ENCODE results near the gene CALD1. TPM values are rescaled to one million over a fixed set of nuclear protein-coding genes. Genes with fewer than 3 reads are reported as not detected.

Gene CALD1
- total RNA-seq, 2 donors from 2014 or later, result 0.62 to 9.2 TPM

DNA sequence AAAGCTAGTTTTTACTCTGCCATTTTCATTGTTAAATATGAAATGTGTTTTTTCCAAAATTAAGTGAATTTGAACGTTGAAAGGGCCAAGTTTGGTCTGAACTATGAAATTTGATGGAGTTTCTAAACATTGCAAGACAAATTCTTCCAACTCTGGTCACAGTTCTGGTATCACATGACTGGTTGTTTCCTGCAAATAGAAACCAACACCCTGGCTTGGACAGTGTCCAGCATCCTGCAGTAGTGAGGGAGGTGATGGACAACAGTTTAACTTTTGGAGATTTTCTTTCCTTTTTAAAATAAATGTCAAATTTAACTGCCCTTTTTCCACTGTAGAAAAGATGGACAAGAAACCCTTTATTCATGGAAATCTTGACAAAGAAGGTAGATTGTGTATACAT, 152.1 kb downstream of the CALD1 start:
- Mint-ChIP-seq H3K4me3 (no peak overlapping the region), H3K27ac (no peak overlapping the region), H3K4me1 (peaks cover 11% of the 10 kb centered on the region), H3K36me3 (ENCODE audit: low read depth) (peaks cover 5% of the 10 kb centered on the region), H3K27me3 (no peaks in the 10 kb centered on the region)
- DNase-seq (no peak), ATAC-seq (no peak)
- no peaks in the 10 kb centered on the region for H3K9me3 ChIP-seq (ENCODE audit: control insufficient read depth, low read length, poor library complexity, severe bottlenecking)

DNA sequence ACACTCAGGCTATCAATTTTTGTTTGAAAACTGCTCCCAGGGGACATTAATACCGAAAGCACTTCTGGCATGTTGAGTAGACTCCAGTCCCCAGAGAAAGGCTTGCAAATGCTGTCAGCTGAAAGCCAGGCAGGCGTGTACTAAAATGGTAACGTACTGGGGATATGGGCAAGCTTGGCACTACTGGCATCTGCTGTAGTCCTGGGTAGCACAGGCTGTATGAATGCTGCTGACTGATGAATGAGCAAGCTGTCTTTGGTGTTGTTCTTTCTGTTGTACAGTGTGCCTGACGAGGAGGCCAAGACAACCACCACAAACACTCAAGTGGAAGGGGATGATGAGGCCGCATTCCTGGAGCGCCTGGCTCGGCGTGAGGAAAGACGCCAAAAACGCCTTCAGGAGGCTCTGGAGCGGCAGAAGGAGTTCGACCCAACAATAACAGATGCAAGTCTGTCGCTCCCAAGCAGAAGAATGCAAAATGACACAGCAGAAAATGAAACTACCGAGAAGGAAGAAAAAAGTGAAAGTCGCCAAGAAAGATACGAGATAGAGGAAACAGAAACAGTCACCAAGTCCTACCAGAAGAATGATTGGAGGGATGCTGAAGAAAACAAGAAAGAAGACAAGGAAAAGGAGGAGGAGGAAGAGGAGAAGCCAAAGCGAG, 153.4 kb downstream of the CALD1 start:
- no peaks in the 10 kb centered on the region for H3K9me3 ChIP-seq (ENCODE audit: control insufficient read depth, low read length, poor library complexity, severe bottlenecking)
- no peaks in the 10 kb centered on the region for H3K27me3 Mint-ChIP-seq
- peak overlapping the region; percentile 77 for H3K4me3 Mint-ChIP-seq
- H3K27ac Mint-ChIP-seq, result peak overlapping the region; percentile 4
- peaks cover 5% of the 10 kb centered on the region for H3K36me3 Mint-ChIP-seq (ENCODE audit: low read depth)
- DNase-seq (no peak), ATAC-seq (no peak)
- peaks cover 11% of the 10 kb centered on the region for H3K4me1 Mint-ChIP-seq

DNA sequence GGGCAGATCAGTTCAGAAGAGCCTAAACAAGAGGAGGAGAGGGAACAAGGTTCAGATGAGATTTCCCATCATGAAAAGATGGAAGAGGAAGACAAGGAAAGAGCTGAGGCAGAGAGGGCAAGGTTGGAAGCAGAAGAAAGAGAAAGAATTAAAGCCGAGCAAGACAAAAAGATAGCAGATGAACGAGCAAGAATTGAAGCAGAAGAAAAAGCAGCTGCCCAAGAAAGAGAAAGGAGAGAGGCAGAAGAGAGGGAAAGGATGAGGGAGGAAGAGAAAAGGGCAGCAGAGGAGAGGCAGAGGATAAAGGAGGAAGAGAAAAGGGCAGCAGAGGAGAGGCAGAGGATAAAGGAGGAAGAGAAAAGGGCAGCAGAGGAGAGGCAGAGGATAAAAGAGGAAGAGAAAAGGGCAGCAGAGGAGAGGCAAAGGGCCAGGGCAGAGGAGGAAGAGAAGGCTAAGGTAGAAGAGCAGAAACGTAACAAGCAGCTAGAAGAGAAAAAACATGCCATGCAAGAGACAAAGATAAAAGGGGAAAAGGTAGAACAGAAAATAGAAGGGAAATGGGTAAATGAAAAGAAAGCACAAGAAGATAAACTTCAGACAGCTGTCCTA, 154.1 kb downstream of the CALD1 start:
- Mint-ChIP-seq H3K27me3 (no peaks in the 10 kb centered on the region), H3K27ac (no peak overlapping the region), H3K36me3 (ENCODE audit: low read depth) (peaks cover 5% of the 10 kb centered on the region), H3K4me1 (peaks cover 11% of the 10 kb centered on the region), H3K4me3 (peak overlapping the region; percentile 77)
- ATAC-seq, result no peak
- no peak for DNase-seq
- no peaks in the 10 kb centered on the region for H3K9me3 ChIP-seq (ENCODE audit: control insufficient read depth, low read length, poor library complexity, severe bottlenecking)

DNA sequence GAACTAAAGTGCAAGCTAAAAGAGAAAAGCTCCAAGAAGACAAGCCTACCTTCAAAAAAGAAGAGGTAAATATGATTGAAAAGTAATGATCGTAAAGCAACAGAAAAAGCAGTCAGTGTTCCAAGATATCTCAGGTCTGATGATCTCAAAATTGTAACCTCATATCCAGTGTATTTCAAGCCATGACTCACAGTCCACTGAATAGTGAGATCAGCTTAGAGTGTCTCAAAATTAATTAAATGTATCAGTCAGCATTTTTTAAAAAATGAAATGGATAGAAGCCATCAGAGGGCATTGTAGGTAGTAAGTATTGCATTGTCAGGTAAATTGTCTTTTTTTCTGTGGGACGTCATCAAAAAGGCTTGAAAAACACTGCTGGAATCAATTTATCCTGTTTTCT, 156.3 kb downstream of the CALD1 start:
- H3K27me3 Mint-ChIP-seq, result peaks cover 4% of the 10 kb centered on the region

DNA sequence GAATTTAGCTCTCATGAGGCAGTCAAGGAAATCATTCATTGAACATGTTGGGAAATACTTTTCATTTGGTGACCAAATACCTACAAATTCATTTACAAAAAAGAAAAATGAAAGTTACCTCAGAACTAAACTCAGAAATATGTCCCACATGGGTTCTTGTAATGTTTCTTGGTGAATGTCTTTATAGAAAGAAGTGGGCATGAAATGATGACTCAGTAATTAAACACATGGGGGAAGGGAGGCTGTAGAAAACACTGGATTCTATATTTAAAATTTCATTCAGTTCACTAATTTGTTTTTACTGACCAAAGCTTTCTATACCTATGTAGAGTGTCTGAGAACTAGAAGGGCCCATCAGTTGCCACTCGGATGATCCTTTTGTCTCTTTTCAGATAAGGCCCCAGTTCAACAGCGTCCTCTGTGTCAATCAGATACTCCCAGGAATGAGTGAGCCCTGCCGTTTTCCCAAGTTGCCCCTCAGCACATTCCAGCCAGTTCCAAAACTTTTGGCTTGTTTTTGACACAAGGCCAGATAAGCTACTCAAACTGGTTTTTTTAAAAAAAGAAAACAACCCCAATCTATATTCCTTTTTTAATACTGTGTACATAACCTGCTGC, 157.6 kb downstream of the CALD1 start:
- Mint-ChIP-seq H3K36me3 (ENCODE audit: low read depth) (peaks cover 5% of the 10 kb centered on the region), H3K4me3 (no peak overlapping the region), H3K4me1 (peaks cover 11% of the 10 kb centered on the region), H3K27ac (no peak overlapping the region), H3K27me3 (peaks cover 13% of the 10 kb centered on the region)
- ATAC-seq, result no peak
- no peaks in the 10 kb centered on the region for H3K9me3 ChIP-seq (ENCODE audit: control insufficient read depth, low read length, poor library complexity, severe bottlenecking)
- no peak for DNase-seq

More for the DNA sequence above, 156.3 kb downstream of the CALD1 start:
- ATAC-seq, result no peak
- Mint-ChIP-seq H3K4me3 (no peak overlapping the region), H3K36me3 (ENCODE audit: low read depth) (peaks cover 5% of the 10 kb centered on the region), H3K27ac (no peak overlapping the region), H3K4me1 (peaks cover 11% of the 10 kb centered on the region)
- DNase-seq, result no peak
- H3K9me3 ChIP-seq (ENCODE audit: control insufficient read depth, low read length, poor library complexity, severe bottlenecking), result no peaks in the 10 kb centered on the region

DNA sequence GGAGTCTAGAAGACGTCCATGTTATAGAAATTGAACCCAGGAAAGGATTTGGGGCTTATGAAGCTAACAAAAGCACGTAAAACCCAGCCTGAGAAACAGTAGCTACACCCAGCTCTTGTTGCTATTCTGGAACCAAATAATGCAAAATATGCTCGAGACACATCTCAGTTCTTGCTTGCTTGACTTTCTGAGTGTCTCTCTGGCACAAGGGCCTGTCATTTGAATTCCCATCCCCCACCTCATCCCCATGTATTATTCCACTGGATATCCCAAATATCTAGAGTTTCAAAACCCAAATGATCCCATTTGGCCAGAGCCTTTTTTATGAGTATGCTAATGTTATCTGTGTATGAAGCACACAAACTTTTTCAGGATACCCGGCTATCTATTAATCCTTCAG, 158.7 kb downstream of the CALD1 start:
- H3K27ac Mint-ChIP-seq, result no peak overlapping the region
- H3K4me3 Mint-ChIP-seq, result no peak overlapping the region
- H3K9me3 ChIP-seq (ENCODE audit: control insufficient read depth, low read length, poor library complexity, severe bottlenecking), result no peaks in the 10 kb centered on the region
- peaks cover 16% of the 10 kb centered on the region for H3K27me3 Mint-ChIP-seq
- peaks cover 5% of the 10 kb centered on the region for H3K36me3 Mint-ChIP-seq (ENCODE audit: low read depth)
- DNase-seq (no peak), ATAC-seq (no peak)
- H3K4me1 Mint-ChIP-seq, result peaks cover 7% of the 10 kb centered on the region

DNA sequence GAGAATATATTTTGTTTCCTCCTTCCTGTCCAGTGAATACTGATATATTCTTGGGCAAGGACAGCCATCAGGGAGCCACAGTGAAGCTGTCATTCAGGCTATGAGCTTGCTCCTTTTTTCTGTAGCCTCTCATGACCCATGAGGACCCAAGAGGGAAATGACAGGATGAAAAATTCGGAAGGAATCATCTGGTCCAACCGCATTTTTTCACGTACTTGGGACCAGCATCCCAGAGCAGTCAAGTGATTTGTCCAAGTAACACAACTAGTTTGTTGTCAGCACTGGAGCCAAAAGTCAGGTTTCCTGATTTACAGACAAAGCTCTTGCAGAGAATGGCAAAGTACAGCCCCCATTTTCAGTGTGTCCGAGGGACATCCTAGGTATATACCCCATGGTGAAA, 159.7 kb downstream of the CALD1 start:
- H3K27ac Mint-ChIP-seq, result no peak overlapping the region
- H3K27me3 Mint-ChIP-seq, result peaks cover 16% of the 10 kb centered on the region
- ATAC-seq (no peak), DNase-seq (no peak)
- H3K4me1 Mint-ChIP-seq, result no peaks in the 10 kb centered on the region
- H3K9me3 ChIP-seq (ENCODE audit: control insufficient read depth, low read length, poor library complexity, severe bottlenecking), result no peaks in the 10 kb centered on the region
- peaks cover 2% of the 10 kb centered on the region for H3K36me3 Mint-ChIP-seq (ENCODE audit: low read depth)
- no peak overlapping the region for H3K4me3 Mint-ChIP-seq

DNA sequence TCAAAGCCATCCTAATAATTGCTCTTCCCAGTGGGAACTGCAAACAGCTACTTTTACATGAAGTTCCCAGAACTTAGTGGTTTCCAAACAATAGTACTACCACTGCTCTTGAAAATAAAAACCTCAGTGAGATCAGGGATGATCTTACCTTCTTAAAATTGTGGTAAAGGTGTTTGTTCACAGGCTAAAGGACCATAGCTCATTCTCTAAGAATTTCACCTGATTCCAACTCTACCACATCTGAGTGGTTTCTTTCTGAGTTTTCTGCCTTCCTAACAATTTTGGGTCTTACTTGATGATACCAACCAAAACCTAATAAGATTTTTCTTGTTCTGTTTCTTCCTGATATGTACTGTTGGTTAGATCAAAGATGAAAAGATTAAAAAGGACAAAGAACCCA, 161.3 kb downstream of the CALD1 start:
- Mint-ChIP-seq H3K4me1 (no peaks in the 10 kb centered on the region), H3K27me3 (peaks cover 22% of the 10 kb centered on the region), H3K4me3 (no peak overlapping the region), H3K27ac (no peak overlapping the region), H3K36me3 (ENCODE audit: low read depth) (no peaks in the 10 kb centered on the region)
- DNase-seq, result no peak
- no peak for ATAC-seq
- H3K9me3 ChIP-seq (ENCODE audit: control insufficient read depth, low read length, poor library complexity, severe bottlenecking), result no peaks in the 10 kb centered on the region

DNA sequence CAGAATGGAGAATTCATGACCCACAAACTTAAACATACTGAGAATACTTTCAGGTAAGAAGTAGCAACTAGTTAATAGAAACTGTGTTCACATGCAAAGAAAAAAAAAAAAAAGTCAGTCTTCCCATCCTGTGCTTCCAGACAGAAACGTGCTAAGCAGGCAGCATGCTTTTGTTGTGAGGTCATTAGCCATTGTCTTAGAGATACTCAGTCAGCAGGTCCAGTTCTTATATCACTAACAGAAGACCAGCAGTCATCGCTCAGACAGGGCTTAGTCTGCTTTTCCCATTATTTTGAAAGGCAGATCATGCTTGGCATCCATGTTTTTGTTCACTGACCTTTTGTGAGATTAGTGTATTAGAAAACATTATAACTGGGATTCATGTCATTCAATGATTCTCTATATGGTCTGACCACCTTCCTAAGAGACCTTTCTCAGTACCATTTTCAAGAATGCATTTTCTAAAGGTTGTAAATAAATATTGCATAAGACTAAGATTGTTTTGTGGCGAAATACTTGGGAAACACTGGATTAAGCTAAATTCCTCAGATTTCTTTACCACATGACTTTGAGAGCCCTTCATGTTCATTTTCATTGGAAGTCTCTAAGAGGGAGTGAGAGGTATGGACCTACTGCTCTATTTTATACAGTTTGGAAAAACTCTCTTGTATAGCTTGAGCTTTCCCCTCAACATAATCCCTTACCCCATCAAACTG, 161.9 kb downstream of the CALD1 start:
- no peaks in the 10 kb centered on the region for H3K9me3 ChIP-seq (ENCODE audit: control insufficient read depth, low read length, poor library complexity, severe bottlenecking)
- no peak overlapping the region for H3K4me3 Mint-ChIP-seq
- peaks cover 22% of the 10 kb centered on the region for H3K27me3 Mint-ChIP-seq
- DNase-seq (no peak), ATAC-seq (no peak)
- no peak overlapping the region for H3K27ac Mint-ChIP-seq
- no peaks in the 10 kb centered on the region for H3K36me3 Mint-ChIP-seq (ENCODE audit: low read depth)
- peaks cover 2% of the 10 kb centered on the region for H3K4me1 Mint-ChIP-seq

DNA sequence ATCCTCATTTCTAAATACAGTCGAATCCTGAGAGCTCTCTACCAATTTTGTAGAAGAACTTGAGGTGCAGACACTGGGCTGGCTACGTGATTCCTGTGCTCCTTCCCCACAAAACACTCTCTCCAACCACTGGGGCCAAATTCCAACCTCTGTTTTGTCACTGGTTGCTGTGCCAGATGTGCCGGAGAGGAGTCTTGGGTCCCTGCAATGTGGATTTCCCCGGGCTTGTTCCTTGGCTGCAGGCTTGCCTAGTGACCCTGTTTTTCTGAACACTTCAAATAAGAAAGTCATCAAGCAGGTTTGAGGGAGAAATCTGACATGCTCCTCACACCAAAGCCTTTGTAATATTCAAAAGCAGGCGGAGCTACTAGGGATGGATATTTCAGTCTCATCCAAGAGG, 162.5 kb downstream of the CALD1 start:
- DNase-seq, result no peak
- no peaks in the 10 kb centered on the region for H3K9me3 ChIP-seq (ENCODE audit: control insufficient read depth, low read length, poor library complexity, severe bottlenecking)
- no peak overlapping the region for H3K4me3 Mint-ChIP-seq
- peaks cover 4% of the 10 kb centered on the region for H3K4me1 Mint-ChIP-seq
- ATAC-seq, result no peak
- H3K27me3 Mint-ChIP-seq, result peaks cover 26% of the 10 kb centered on the region
- no peak overlapping the region for H3K27ac Mint-ChIP-seq
- no peaks in the 10 kb centered on the region for H3K36me3 Mint-ChIP-seq (ENCODE audit: low read depth)

DNA sequence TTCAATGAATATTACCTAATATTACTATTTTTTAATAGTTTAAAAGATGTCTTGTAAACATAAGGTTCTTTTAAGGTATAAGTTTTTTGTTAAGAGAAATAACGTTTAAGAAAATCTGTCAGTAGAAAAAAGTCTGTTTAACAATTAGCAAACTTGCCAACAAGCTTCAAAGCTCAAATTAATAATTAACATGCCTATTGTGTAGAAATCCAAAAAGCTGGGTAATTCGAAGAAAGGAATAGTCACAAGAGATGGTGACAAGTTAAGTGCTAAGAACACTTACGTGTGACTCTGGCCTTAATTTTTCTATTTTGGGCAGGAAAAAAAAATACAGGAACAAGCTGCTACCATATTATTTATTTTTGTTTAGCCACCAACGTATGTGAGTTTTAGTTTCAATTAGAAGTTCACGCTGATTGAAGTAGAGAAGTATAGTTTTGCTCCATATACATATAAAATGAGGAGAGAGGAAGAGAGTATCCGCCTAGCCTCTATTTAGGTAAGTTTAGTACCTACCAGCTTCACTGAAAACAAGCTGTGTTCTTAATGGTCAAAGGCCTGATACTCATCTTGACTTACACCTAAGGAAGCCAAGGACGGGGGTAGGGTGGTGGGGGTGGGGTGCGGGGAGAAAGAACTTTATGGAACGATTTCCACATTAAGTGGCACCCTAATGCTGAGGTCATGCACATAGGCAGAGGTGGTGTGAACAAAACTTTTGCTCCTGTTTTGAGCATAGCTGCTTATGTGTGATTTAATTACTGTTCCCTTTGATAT, 163.4 kb downstream of the CALD1 start:
- ATAC-seq, result no peak
- Mint-ChIP-seq H3K27ac (no peak overlapping the region), H3K4me3 (no peak overlapping the region), H3K27me3 (peaks cover 32% of the 10 kb centered on the region), H3K36me3 (ENCODE audit: low read depth) (no peaks in the 10 kb centered on the region), H3K4me1 (peaks cover 4% of the 10 kb centered on the region)
- H3K9me3 ChIP-seq (ENCODE audit: control insufficient read depth, low read length, poor library complexity, severe bottlenecking), result no peaks in the 10 kb centered on the region
- DNase-seq, result no peak

DNA sequence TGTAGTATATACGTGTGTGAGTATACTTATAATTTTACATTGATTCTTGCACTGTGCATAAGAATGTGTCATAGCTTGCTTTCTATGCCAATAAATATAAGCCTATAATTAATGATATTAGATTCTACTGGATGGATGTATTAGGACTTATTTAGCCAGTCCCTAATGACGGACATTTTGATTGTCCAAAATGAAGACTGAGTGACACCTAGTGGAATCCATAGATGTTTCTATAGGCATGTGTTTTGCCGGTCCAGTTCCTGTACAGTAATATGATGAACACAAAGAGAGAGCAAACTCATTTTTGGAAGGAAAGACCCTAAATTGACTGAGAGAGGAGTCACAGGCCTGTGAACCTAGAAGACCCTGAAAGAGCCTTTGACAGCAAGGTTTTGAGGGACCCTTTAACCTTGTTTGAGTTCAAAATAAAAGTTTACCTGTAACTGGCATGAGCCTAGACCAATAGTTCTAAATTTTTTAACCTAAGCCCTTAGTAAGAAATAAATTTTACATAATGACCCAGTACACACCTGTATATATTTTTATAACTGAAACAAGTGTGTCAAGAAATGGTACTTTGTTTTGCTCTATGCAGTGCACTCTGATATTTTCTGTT, 164.5 kb downstream of the CALD1 start:
- Mint-ChIP-seq H3K27ac (no peak overlapping the region), H3K27me3 (peaks cover 32% of the 10 kb centered on the region), H3K4me1 (peaks cover 4% of the 10 kb centered on the region), H3K4me3 (no peak overlapping the region), H3K36me3 (ENCODE audit: low read depth) (no peaks in the 10 kb centered on the region)
- no peak for ATAC-seq
- no peaks in the 10 kb centered on the region for H3K9me3 ChIP-seq (ENCODE audit: control insufficient read depth, low read length, poor library complexity, severe bottlenecking)
- DNase-seq, result no peak
